Measurements from ENCODE around the gene HOXB7. TPM values are rescaled to one million over a fixed set of nuclear protein-coding genes. Genes with fewer than 3 reads are reported as not detected.

The HOXB7 gene
- total RNA-seq (2014; rRNA removed; shearing (Covaris generic)) = 6.3 and 9.2 TPM in 2 replicates
- total RNA-seq (2022) = 16.3 and 17.0 TPM in 2 replicates
- percentile 58 among the genes with signal in this experiment for Bru-seq, nascent RNA
- BruChase-seq, experiment 1, labeled RNA remaining after a 6-hour chase = percentile 67 among the genes with signal in this experiment
- percentile 66 among the genes with signal in this experiment for BruChase-seq, experiment 2, labeled RNA remaining after a 2-hour chase
- long read RNA-seq, transcript HOXB7-201 (2 exons, 1,371 nt) = major isoform, 29 of 31 reads
- long read RNA-seq, partial matches to known transcripts = 0 of 31 reads
- long read RNA-seq, other reads (novel, unspliced or antisense) = 2 of 31 reads

GRCh38 chr17:48610282-48611211 lies at the start of gene HOXB7:
TSS of gene HOXB7 (minus strand) at chr17:48611017. CDS start at chr17:48610918, 99 bp downstream.
- Histone ChIP-seq H2AFZ (ENCODE audit: low read length) (peak within 1 kb of the TSS; percentile 96), H3K4me2 (ENCODE audit: low read length) (peak within 1 kb of the TSS; percentile 73), H3K4me3 (ENCODE audit: low read depth, low read length, poor library complexity, severe bottlenecking) (peak within 1 kb of the TSS; percentile 72), H3K9me3 (ENCODE audit: low read length) (no peaks in the 10 kb centered on the region), H3K9me2 (ENCODE audit: insufficient read depth, low read length) (no peaks in the 10 kb centered on the region), H3K27ac (ENCODE audit: low read depth, low read length, poor library complexity, severe bottlenecking) (peak within 1 kb of the TSS; percentile 32), H3K79me2 (ENCODE audit: insufficient read depth, low read depth, low read length) (no peaks in the 10 kb centered on the region), H4K20me1 (ENCODE audit: insufficient read depth, low read length) (no peaks in the 10 kb centered on the region), H3K4me1 (ENCODE audit: insufficient read depth, low read length, poor library complexity, severe bottlenecking) (peaks cover 31% of the 10 kb centered on the region), H3K36me3 (ENCODE audit: insufficient read depth, low read length) (no peaks in the 10 kb centered on the region)
- TF ChIP-seq CTCF (conservative IDR thresholded peaks at IDR 0.05; ENCODE audit: low read length) (no peak), EZH2phosphoT487 (IDR thresholded peaks at IDR 0.05; ENCODE audit: borderline replicate concordance, low read depth, low read length) (no peak)
- ChIA-PET POLR2A (interaction anchor here (0.6 to 0.7 kb wide), 2 partner anchors 11 to 290 kb away, joined by 3 to 4 read pairs; no protein-coding TSS in a partner anchor), CTCF (ENCODE audit: unreplicated experiment) (interaction anchor here (0.6 to 1.0 kb wide), 2 partner anchors 173 to 256 kb away, joined by 6 read pairs; no protein-coding TSS in a partner anchor)
- intact Hi-C loops (cut with micrococcal nuclease; ENCODE audit: unreplicated experiment) = no loop called here
- TSS peak; percentile 79 for BruUV-seq (replicated peaks)
- peak; percentile 79 for DNase-seq (ENCODE audit: low spot score)

- no peak for DNase-seq (ENCODE audit: low spot score)
- Histone ChIP-seq H3K4me1 (ENCODE audit: insufficient read depth, low read length, poor library complexity, severe bottlenecking) (no peaks in the 10 kb centered on the region), H3K27ac (ENCODE audit: low read depth, low read length, poor library complexity, severe bottlenecking) (no peak overlapping the region), H2AFZ (ENCODE audit: low read length) (no peak overlapping the region), H3K36me3 (ENCODE audit: insufficient read depth, low read length) (no peaks in the 10 kb centered on the region), H3K9me2 (ENCODE audit: insufficient read depth, low read length) (no peaks in the 10 kb centered on the region), H3K4me3 (ENCODE audit: low read depth, low read length, poor library complexity, severe bottlenecking) (no peak overlapping the region), H3K79me2 (ENCODE audit: insufficient read depth, low read depth, low read length) (no peaks in the 10 kb centered on the region), H4K20me1 (ENCODE audit: insufficient read depth, low read length) (no peaks in the 10 kb centered on the region), H3K4me2 (ENCODE audit: low read length) (no peak overlapping the region), H3K9me3 (ENCODE audit: low read length) (no peaks in the 10 kb centered on the region)
- no peak for TF ChIP-seq CTCF (conservative IDR thresholded peaks at IDR 0.05; ENCODE audit: low read length)
- TF ChIP-seq EZH2phosphoT487 (IDR thresholded peaks at IDR 0.05; ENCODE audit: borderline replicate concordance, low read depth, low read length) = no peak
- CTCF ChIA-PET (ENCODE audit: unreplicated experiment) = no interaction called here
- BruUV-seq (replicated peaks) = no TSS peak
- intact Hi-C loops (cut with micrococcal nuclease; ENCODE audit: unreplicated experiment) = no loop called here
- POLR2A ChIA-PET = no interaction called here
These were observed 45.1 kb upstream of the HOXB7 start for GRCh38 chr17:48655913-48656312.

Measured in OCI-LY7 (cell line).